Measurements from ENCODE around the gene DRG2. TPM values are rescaled to one million over a fixed set of nuclear protein-coding genes. Genes with fewer than 3 reads are reported as not detected.

Gene DRG2
- polyA plus RNA-seq, 1 of the 3 experiments (the other 2 are of a cell fraction): 39.9 TPM

GRCh38 chr17:18146980-18147379 is 59.2 kb downstream of the DRG2 start (continued):
- TF ChIP-seq, protein P1, sequence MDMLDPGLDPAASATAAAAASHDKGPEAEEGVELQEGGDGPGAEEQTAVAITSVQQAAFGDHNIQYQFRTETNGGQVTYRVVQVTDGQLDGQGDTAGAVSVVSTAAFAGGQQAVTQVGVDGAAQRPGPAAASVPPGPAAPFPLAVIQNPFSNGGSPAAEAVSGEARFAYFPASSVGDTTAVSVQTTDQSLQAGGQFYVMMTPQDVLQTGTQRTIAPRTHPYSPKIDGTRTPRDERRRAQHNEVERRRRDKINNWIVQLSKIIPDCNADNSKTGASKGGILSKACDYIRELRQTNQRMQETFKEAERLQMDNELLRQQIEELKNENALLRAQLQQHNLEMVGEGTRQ (IDR thresholded peaks at IDR 0.05; ENCODE audit: borderline replicate concordance, low read depth, low read length): no peak

GRCh38 chr17:18148586-18148985 is 60.8 kb downstream of the DRG2 start:
- Histone ChIP-seq H3K36me3 (replicated peaks in 1 of 2; ENCODE audit: control insufficient read depth in 1 of 2, insufficient read depth in 2 of 2, low read length in 1 of 2) (no peaks in the 10 kb centered on the region), H3K9ac (no peak overlapping the region), H3K79me2 (ENCODE audit: insufficient read depth) (no peaks in the 10 kb centered on the region), H3K27me3 (ENCODE audit: insufficient read depth) (no peaks in the 10 kb centered on the region), H3K4me3 (ENCODE audit: low read depth in 2 of 2, low read length in 1 of 2) (no peak overlapping the region), H3K27ac (ENCODE audit: low read depth in 2 of 2, low read length in 1 of 2) (no peak overlapping the region), H3K9me2 (no peaks in the 10 kb centered on the region), H3K4me1 (ENCODE audit: control insufficient read depth in 1 of 2, insufficient read depth in 2 of 2, low read depth in 1 of 2, low read length in 1 of 2) (no peaks in the 10 kb centered on the region; a peak in 1 of 4 replicates), H3K9me3 (no peaks in the 10 kb centered on the region), H3K4me2 (no peak overlapping the region), H4K20me1 (ENCODE audit: insufficient read depth) (no peaks in the 10 kb centered on the region), H2AFZ (ENCODE audit: low read depth) (no peak overlapping the region), H3F3A (replicated peaks; ENCODE audit: insufficient read depth) (no peaks in the 10 kb centered on the region)
- no peak for DNase-seq
- ChIA-PET CTCF (interaction anchor here (1.9 kb wide), 1 partner anchor 11 kb away, joined by 5 read pairs; no protein-coding TSS in a partner anchor), POLR2A (no interaction called here)
- 88% methylated on average over 7 of the region's 7 CpGs for WGBS (ENCODE audit: low lambda C conversion rate)
- TF ChIP-seq SMC3 (IDR thresholded peaks at IDR 0.05; ENCODE audit: low read depth, low read length) (no peak), NRF1 (IDR thresholded peaks at IDR 0.05; ENCODE audit: low read depth, low read length) (no peak)

DNA sequence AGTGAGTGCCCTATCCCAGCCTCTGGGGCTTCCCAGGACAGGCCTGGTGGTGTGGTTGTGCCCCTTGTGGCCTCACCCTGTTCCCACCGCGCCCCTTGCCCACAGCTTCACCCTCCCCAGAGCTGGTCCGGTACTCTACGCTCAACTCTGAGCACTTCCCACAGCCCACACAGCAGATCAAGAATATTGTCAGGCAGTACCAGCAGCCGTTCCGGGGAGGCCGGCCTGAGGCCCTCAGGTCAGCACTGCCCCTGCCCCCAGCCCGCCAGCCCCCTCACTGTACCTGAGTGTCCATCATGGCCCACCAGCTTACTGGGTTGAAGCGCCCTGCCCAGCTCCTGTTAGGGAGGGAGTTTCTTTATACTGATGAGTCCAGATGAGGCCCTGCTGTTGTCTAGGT is 63.5 kb downstream of the DRG2 start:
- no peaks in the 10 kb centered on the region for H3K79me2 ChIP-seq (ENCODE audit: insufficient read depth)
- CTCF ChIA-PET: interaction anchor here (0.7 to 2.1 kb wide), 4 partner anchors 9 to 14 kb away, joined by 3 to 8 read pairs (median 6); no protein-coding TSS in a partner anchor
- no peaks in the 10 kb centered on the region for H3K9me2 ChIP-seq
- H3K9ac ChIP-seq: no peak overlapping the region
- no CpG with 5 or more reads among the region's 9 CpGs for WGBS (ENCODE audit: low lambda C conversion rate)
- no peaks in the 10 kb centered on the region for H3K9me3 ChIP-seq
- TF ChIP-seq, protein P2, sequence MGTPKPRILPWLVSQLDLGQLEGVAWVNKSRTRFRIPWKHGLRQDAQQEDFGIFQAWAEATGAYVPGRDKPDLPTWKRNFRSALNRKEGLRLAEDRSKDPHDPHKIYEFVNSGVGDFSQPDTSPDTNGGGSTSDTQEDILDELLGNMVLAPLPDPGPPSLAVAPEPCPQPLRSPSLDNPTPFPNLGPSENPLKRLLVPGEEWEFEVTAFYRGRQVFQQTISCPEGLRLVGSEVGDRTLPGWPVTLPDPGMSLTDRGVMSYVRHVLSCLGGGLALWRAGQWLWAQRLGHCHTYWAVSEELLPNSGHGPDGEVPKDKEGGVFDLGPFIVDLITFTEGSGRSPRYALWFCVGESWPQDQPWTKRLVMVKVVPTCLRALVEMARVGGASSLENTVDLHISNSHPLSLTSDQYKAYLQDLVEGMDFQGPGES (IDR thresholded peaks at IDR 0.05; ENCODE audit: low read depth, low read length): no peak
- no peak overlapping the region for H3K27ac ChIP-seq (ENCODE audit: low read depth in 2 of 2, low read length in 1 of 2)
- POLR2A ChIA-PET: interaction anchor here (0.7 kb wide), 1 partner anchor 38 kb away, joined by 5 read pairs; no protein-coding TSS in a partner anchor
- H4K20me1 ChIP-seq (ENCODE audit: insufficient read depth): no peaks in the 10 kb centered on the region
- DNase-seq: no peak
- no peaks in the 10 kb centered on the region for H3F3A ChIP-seq (replicated peaks; ENCODE audit: insufficient read depth)
- no peak overlapping the region for H3K4me2 ChIP-seq
- peaks cover 0 to 3% of the 10 kb centered on the region in 2 experiments; a peak in 1 of 4 replicates for H3K4me1 ChIP-seq (ENCODE audit: control insufficient read depth in 1 of 2, insufficient read depth in 2 of 2, low read depth in 1 of 2, low read length in 1 of 2)
- no peaks in the 10 kb centered on the region for H3K27me3 ChIP-seq (ENCODE audit: insufficient read depth)
- H3K36me3 ChIP-seq (replicated peaks in 1 of 2; ENCODE audit: control insufficient read depth in 1 of 2, insufficient read depth in 2 of 2, low read length in 1 of 2): no peaks in the 10 kb centered on the region
- no peak overlapping the region for H2AFZ ChIP-seq (ENCODE audit: low read depth)
- no peak overlapping the region for H3K4me3 ChIP-seq (ENCODE audit: low read depth in 2 of 2, low read length in 1 of 2)

DNA sequence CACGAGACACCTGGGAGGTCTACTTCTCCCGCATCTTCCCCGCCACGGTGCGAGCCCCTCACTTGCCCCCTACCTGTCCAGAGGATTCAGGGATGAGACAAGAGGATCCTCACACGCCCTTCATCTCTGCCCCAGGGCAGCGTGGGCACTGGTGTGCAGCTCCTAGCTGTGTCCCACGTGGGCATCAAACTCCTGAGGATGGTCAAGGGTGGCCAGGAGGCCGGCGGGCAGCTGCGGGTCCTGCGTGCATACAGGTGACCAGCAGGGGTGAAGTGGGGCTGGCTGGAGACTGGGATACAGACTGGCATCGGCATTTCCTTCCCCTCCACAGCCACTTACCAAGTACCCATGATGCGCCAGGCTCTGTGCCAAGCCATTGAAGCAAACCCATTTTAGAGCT is 67.4 kb downstream of the DRG2 start:
- no peaks in the 10 kb centered on the region for H3K9me2 ChIP-seq
- CTCF ChIA-PET: interaction anchor here (1.4 to 1.9 kb wide), 2 partner anchors 14 to 62 kb away, joined by 4 to 5 read pairs; no protein-coding TSS in a partner anchor
- H3K4me3 ChIP-seq (ENCODE audit: low read depth in 2 of 2, low read length in 1 of 2): no peak overlapping the region
- POLR2A ChIA-PET: no interaction called here
- no peaks in the 10 kb centered on the region for H4K20me1 ChIP-seq (ENCODE audit: insufficient read depth)
- no peaks in the 10 kb centered on the region for H3K36me3 ChIP-seq (replicated peaks in 1 of 2; ENCODE audit: control insufficient read depth in 1 of 2, insufficient read depth in 2 of 2, low read length in 1 of 2)
- H3K27ac ChIP-seq (ENCODE audit: low read depth in 2 of 2, low read length in 1 of 2): no peak overlapping the region
- H3K9ac ChIP-seq: no peak overlapping the region
- H3K79me2 ChIP-seq (ENCODE audit: insufficient read depth): no peaks in the 10 kb centered on the region
- H3K9me3 ChIP-seq: no peaks in the 10 kb centered on the region
- no peak for DNase-seq
- no peaks in the 10 kb centered on the region for H3K27me3 ChIP-seq (ENCODE audit: insufficient read depth)
- no peak overlapping the region for H2AFZ ChIP-seq (ENCODE audit: low read depth)
- 92% methylated on average over 10 of the region's 14 CpGs for WGBS (ENCODE audit: low lambda C conversion rate)
- peaks cover 3 to 5% of the 10 kb centered on the region in 2 experiments; a peak in 1 of 4 replicates for H3K4me1 ChIP-seq (ENCODE audit: control insufficient read depth in 1 of 2, insufficient read depth in 2 of 2, low read depth in 1 of 2, low read length in 1 of 2)
- no peak overlapping the region for H3K4me2 ChIP-seq
- H3F3A ChIP-seq (replicated peaks; ENCODE audit: insufficient read depth): no peaks in the 10 kb centered on the region
- TF ChIP-seq FOXJ3 (CRISPR knock-in tag; IDR thresholded peaks at IDR 0.05) (no peak), YY1 (IDR thresholded peaks at IDR 0.05; ENCODE audit: low read depth) (no peak), CHD2 (IDR thresholded peaks at IDR 0.05; ENCODE audit: low read length, partially characterized antibody) (no peak), TCF12 (IDR thresholded peaks at IDR 0.05) (no peak), RFX5 (IDR thresholded peaks at IDR 0.05; ENCODE audit: low read length) (no peak), USF1 (IDR thresholded peaks at IDR 0.05; ENCODE audit: borderline replicate concordance, low read depth) (no peak), JUND (IDR thresholded peaks at IDR 0.05) (no peak), SIN3A (IDR thresholded peaks at IDR 0.05; ENCODE audit: borderline replicate concordance, low read depth, low read length) (no peak)
- TF ChIP-seq, protein P3, sequence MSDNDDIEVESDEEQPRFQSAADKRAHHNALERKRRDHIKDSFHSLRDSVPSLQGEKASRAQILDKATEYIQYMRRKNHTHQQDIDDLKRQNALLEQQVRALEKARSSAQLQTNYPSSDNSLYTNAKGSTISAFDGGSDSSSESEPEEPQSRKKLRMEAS (IDR thresholded peaks at IDR 0.05; ENCODE audit: low read depth): no peak
- TF ChIP-seq, protein P4, sequence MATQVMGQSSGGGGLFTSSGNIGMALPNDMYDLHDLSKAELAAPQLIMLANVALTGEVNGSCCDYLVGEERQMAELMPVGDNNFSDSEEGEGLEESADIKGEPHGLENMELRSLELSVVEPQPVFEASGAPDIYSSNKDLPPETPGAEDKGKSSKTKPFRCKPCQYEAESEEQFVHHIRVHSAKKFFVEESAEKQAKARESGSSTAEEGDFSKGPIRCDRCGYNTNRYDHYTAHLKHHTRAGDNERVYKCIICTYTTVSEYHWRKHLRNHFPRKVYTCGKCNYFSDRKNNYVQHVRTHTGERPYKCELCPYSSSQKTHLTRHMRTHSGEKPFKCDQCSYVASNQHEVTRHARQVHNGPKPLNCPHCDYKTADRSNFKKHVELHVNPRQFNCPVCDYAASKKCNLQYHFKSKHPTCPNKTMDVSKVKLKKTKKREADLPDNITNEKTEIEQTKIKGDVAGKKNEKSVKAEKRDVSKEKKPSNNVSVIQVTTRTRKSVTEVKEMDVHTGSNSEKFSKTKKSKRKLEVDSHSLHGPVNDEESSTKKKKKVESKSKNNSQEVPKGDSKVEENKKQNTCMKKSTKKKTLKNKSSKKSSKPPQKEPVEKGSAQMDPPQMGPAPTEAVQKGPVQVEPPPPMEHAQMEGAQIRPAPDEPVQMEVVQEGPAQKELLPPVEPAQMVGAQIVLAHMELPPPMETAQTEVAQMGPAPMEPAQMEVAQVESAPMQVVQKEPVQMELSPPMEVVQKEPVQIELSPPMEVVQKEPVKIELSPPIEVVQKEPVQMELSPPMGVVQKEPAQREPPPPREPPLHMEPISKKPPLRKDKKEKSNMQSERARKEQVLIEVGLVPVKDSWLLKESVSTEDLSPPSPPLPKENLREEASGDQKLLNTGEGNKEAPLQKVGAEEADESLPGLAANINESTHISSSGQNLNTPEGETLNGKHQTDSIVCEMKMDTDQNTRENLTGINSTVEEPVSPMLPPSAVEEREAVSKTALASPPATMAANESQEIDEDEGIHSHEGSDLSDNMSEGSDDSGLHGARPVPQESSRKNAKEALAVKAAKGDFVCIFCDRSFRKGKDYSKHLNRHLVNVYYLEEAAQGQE (IDR thresholded peaks at IDR 0.05; ENCODE audit: low read depth, low read length): no peak
